Measurements from ENCODE around the gene BAZ2A. TPM values are rescaled to one million over a fixed set of nuclear protein-coding genes. Genes with fewer than 3 reads are reported as not detected.

The BAZ2A gene
- total RNA-seq, 4 donors from 2014 or later, result 64.8 to 141 (median 107) TPM

DNA sequence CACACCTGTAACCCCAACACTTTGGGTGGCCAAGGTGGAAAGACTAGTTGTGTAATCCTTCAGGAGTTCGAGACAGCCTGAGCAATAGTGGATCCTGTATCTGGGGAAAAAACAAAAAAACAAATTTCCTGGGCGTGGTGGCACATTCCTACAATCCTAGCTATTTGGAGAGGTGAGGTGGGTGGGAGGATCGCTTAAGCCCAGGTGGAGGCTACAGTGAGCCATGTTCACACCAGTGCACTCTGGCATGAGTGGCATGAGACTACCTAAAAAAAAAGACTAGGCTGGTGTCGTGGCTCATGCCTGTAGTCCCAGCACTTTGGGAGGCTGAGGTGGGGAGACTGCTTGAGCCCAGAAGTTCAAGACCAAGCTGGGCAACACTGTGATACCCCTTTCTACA, 40.7 kb upstream of the BAZ2A start:
- no peak overlapping the region for H3K4me3 ChIP-seq (ENCODE audit: low read depth, poor library complexity, severe bottlenecking)
- DNase-seq (ENCODE audit: low spot score in 2 of 2), result peak in 1 of 2 donors; percentile 13
- WGBS, 2 donors, result 67 to 80% methylated on average over 4 of the region's 4 CpGs
- intact Hi-C loops (cut with DNase I; ENCODE audit: low total_unique reads), result no loop called here
- TF ChIP-seq, protein P1, sequence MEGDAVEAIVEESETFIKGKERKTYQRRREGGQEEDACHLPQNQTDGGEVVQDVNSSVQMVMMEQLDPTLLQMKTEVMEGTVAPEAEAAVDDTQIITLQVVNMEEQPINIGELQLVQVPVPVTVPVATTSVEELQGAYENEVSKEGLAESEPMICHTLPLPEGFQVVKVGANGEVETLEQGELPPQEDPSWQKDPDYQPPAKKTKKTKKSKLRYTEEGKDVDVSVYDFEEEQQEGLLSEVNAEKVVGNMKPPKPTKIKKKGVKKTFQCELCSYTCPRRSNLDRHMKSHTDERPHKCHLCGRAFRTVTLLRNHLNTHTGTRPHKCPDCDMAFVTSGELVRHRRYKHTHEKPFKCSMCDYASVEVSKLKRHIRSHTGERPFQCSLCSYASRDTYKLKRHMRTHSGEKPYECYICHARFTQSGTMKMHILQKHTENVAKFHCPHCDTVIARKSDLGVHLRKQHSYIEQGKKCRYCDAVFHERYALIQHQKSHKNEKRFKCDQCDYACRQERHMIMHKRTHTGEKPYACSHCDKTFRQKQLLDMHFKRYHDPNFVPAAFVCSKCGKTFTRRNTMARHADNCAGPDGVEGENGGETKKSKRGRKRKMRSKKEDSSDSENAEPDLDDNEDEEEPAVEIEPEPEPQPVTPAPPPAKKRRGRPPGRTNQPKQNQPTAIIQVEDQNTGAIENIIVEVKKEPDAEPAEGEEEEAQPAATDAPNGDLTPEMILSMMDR (IDR thresholded peaks at IDR 0.05), result no peak
- TF ChIP-seq POLR2A (IDR thresholded peaks at IDR 0.05), result no peak

DNA sequence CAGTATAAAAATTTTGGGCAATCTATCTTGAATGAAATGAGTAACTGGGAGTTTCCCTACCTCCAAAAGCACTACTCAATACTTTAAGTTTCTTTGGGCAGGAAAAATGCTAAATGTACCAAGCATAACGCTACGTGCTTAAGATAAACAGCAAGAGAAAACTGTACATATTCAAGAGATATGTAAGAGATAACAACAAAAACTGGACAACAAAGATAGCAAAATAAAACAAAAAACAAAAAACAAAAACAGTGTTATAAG, 38.0 kb upstream of the BAZ2A start:
- 92% methylated on average over 2 of the region's 2 CpGs for WGBS, 2 donors
- DNase-seq (ENCODE audit: low spot score in 2 of 2), result no peak
- intact Hi-C loops (cut with DNase I; ENCODE audit: low total_unique reads), result no loop called here
- no peak overlapping the region for H3K4me3 ChIP-seq (ENCODE audit: low read depth, poor library complexity, severe bottlenecking)
- TF ChIP-seq POLR2A (IDR thresholded peaks at IDR 0.05), result no peak
- TF ChIP-seq, protein P1 (IDR thresholded peaks at IDR 0.05), result no peak

DNA sequence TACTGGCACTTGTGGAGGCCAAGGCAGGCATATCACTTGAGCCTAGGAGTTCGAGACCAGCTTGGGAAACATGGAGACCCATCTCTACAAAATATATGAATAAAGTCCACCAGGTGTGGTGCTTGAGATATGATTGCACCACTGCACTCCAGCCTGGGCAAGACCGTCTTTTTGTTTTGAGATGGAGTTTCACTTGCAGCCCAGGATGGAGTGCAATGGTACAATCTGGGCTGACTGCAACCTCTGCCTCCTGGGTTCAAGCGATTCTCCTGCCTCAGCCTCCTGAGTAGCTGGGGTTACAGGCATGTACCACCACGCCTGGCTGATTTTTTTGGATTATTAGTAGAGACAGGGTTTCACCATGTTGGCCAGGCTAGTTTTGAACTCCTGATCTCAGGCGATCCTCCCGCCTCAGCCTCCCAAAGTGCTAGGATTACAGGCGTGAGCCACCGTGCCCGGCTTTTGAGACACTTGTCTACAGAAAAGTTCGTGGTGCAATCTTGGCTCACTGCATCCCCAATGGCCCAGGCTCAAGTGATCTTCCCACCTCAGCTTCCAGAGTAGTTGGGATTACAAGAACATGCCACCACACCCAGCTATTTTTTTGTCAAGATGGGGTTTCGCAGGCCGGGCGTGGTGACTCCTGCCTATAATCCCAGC, 32.0 kb upstream of the BAZ2A start:
- intact Hi-C loops (cut with DNase I; ENCODE audit: low total_unique reads), result no loop called here
- no peak for DNase-seq (ENCODE audit: low spot score in 2 of 2)
- no peak overlapping the region for H3K4me3 ChIP-seq (ENCODE audit: low read depth, poor library complexity, severe bottlenecking)
- TF ChIP-seq, protein P1 (IDR thresholded peaks at IDR 0.05), result no peak
- no peak for TF ChIP-seq POLR2A (IDR thresholded peaks at IDR 0.05)
- 89 to 93% methylated on average over 13 of the region's 13 CpGs for WGBS, 2 donors

DNA sequence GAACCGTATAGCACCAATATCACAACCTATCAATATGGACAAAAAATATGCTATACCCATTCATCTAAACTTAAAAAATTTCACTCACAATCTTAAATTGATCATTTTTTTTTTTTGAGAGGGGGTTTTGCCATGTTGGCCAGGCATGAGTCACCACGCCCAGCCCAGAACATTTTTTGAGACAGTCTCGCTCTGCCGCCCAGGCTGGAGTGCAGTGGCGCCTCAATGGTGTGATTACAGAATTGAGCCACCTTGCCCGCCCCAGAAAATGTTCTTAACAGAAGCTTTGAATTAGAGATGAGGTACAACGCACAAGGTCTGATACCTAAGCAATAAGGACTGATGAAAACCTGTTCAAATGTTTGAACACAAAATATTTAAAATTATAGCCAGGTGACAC, 31.4 kb upstream of the BAZ2A start:
- 87% methylated on average over 7 of the region's 7 CpGs for WGBS, 2 donors
- DNase-seq (ENCODE audit: low spot score in 2 of 2), result peak in 1 of 2 donors; percentile 45
- TF ChIP-seq, protein P1 (IDR thresholded peaks at IDR 0.05), result no peak
- no peak for TF ChIP-seq POLR2A (IDR thresholded peaks at IDR 0.05)
- no peak overlapping the region for H3K4me3 ChIP-seq (ENCODE audit: low read depth, poor library complexity, severe bottlenecking)
- intact Hi-C loops (cut with DNase I; ENCODE audit: low total_unique reads), result no loop called here

DNA sequence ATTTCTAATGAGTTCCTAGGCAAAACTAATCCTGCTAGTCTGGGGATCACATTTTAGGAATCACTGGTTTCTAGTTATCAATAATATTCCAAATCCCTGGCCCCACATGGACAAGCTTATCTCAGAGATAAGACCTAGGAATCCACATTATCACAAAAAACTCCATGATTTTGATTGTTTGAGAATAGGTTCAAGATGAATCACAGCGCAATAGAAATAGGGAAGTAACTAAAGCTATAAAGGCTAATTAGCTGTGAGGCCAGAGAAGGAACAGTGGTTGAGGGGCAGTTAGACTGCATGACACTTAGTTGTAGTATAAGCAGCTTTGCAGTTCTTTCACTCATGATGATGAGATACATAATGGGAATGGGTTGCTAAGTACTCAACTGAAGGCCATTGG, 28.8 kb upstream of the BAZ2A start:
- TF ChIP-seq, protein P1 (IDR thresholded peaks at IDR 0.05), result no peak
- no peak for TF ChIP-seq POLR2A (IDR thresholded peaks at IDR 0.05)
- intact Hi-C loops (cut with DNase I; ENCODE audit: low total_unique reads), result no loop called here
- H3K4me3 ChIP-seq (ENCODE audit: low read depth, poor library complexity, severe bottlenecking), result no peak overlapping the region
- WGBS, 2 donors, result 93 to 95% methylated on average over 1 of the region's 1 CpG
- DNase-seq (ENCODE audit: low spot score in 2 of 2), result no peak

Data from lower leg skin (tissue), 4 donors.